ENCODE measurements around the gene CEBPA.

The CEBPA gene

GRCh38 chr19:33348301-33349010 lies 46.1 kb upstream of the CEBPA start:
- Histone ChIP-seq H2AFZ (ENCODE audit: low read depth, low read length, severe bottlenecking) (no peak overlapping the region), H4K20me1 (ENCODE audit: low read depth, low read length) (no peaks in the 10 kb centered on the region), H3F3A (ENCODE audit: insufficient read depth) (no peaks in the 10 kb centered on the region), H3K27ac (ENCODE audit: low read depth, low read length) (no peak overlapping the region), H3K27me3 (ENCODE audit: low read length) (no peaks in the 10 kb centered on the region), H3K4me2 (ENCODE audit: low read depth, low read length, poor library complexity, severe bottlenecking) (no peak overlapping the region), H3K36me3 (ENCODE audit: low read length) (no peaks in the 10 kb centered on the region), H3K9ac (ENCODE audit: low read length) (no peak overlapping the region), H3K4me3 (ENCODE audit: insufficient read depth, low read length, poor library complexity, severe bottlenecking) (no peak overlapping the region), H3K9me3 (ENCODE audit: insufficient read depth, low read length) (no peaks in the 10 kb centered on the region), H3K79me2 (ENCODE audit: insufficient read depth, low read length) (no peaks in the 10 kb centered on the region), H3K9me2 (replicated peaks; ENCODE audit: insufficient read depth, low read length) (no peaks in the 10 kb centered on the region)
- TF ChIP-seq CTCF (IDR thresholded peaks at IDR 0.05; ENCODE audit: insufficient read depth, low read length, poor library complexity, severe bottlenecking): no peak
- no peak for TF ChIP-seq EZH2phosphoT487 (conservative IDR thresholded peaks at IDR 0.05; ENCODE audit: low read length)

GRCh38 chr19:33347300-33347699 lies 45.0 kb upstream of the CEBPA start:
- Histone ChIP-seq H2AFZ (ENCODE audit: low read depth, low read length, severe bottlenecking) (no peak overlapping the region), H3F3A (ENCODE audit: insufficient read depth) (no peaks in the 10 kb centered on the region), H3K27ac (ENCODE audit: low read depth, low read length) (no peak overlapping the region), H3K4me3 (ENCODE audit: insufficient read depth, low read length, poor library complexity, severe bottlenecking) (no peak overlapping the region), H3K9ac (ENCODE audit: low read length) (no peak overlapping the region), H3K9me3 (ENCODE audit: insufficient read depth, low read length) (no peaks in the 10 kb centered on the region), H3K36me3 (ENCODE audit: low read length) (no peaks in the 10 kb centered on the region), H3K79me2 (ENCODE audit: insufficient read depth, low read length) (no peaks in the 10 kb centered on the region), H3K27me3 (ENCODE audit: low read length) (no peaks in the 10 kb centered on the region), H3K9me2 (replicated peaks; ENCODE audit: insufficient read depth, low read length) (no peaks in the 10 kb centered on the region), H3K4me2 (ENCODE audit: low read depth, low read length, poor library complexity, severe bottlenecking) (no peak overlapping the region), H4K20me1 (ENCODE audit: low read depth, low read length) (no peaks in the 10 kb centered on the region)
- TF ChIP-seq CTCF (IDR thresholded peaks at IDR 0.05; ENCODE audit: insufficient read depth, low read length, poor library complexity, severe bottlenecking) (no peak), EZH2phosphoT487 (conservative IDR thresholded peaks at IDR 0.05; ENCODE audit: low read length) (no peak)

- no peak overlapping the region for H2AFZ ChIP-seq (ENCODE audit: low read depth, low read length, severe bottlenecking)
- no peaks in the 10 kb centered on the region for H3K36me3 ChIP-seq (ENCODE audit: low read length)
- no peak overlapping the region for H3K9ac ChIP-seq (ENCODE audit: low read length)
- no peaks in the 10 kb centered on the region for H3K27me3 ChIP-seq (ENCODE audit: low read length)
- H3K9me2 ChIP-seq (replicated peaks; ENCODE audit: insufficient read depth, low read length): no peaks in the 10 kb centered on the region
- no peaks in the 10 kb centered on the region for H3K79me2 ChIP-seq (ENCODE audit: insufficient read depth, low read length)
- no peaks in the 10 kb centered on the region for H3K9me3 ChIP-seq (ENCODE audit: insufficient read depth, low read length)
- H3K27ac ChIP-seq (ENCODE audit: low read depth, low read length): no peak overlapping the region
- H3F3A ChIP-seq (ENCODE audit: insufficient read depth): no peaks in the 10 kb centered on the region
- TF ChIP-seq CTCF (IDR thresholded peaks at IDR 0.05; ENCODE audit: insufficient read depth, low read length, poor library complexity, severe bottlenecking) (no peak), EZH2phosphoT487 (conservative IDR thresholded peaks at IDR 0.05; ENCODE audit: low read length) (no peak)
- H4K20me1 ChIP-seq (ENCODE audit: low read depth, low read length): no peaks in the 10 kb centered on the region
- no peak overlapping the region for H3K4me2 ChIP-seq (ENCODE audit: low read depth, low read length, poor library complexity, severe bottlenecking)
- no peak overlapping the region for H3K4me3 ChIP-seq (ENCODE audit: insufficient read depth, low read length, poor library complexity, severe bottlenecking)
Observed at GRCh38 chr19:33346665-33347064, 44.3 kb upstream of the CEBPA start.

Measured in SU-DHL-6 (cell line).